HEK293 (cell line): ENCODE results near the gene COASY.

ENCODE experiments used
- CTCF ChIA-PET: fragments of 350-600 bp; formaldehyde crosslinking; extraction: SDS; loops from one replicate; lab custom pipeline; 2021; ENCODE audit warnings: antibody characterized with exemption; lab: Yijun Ruan, JAX
- POLR2A ChIA-PET: fragments of 300-600 bp; formaldehyde crosslinking; extraction: SDS; loops from one replicate; lab custom pipeline; 2020; ENCODE audit warnings: antibody characterized with exemption, inconsistent platforms; lab: Yijun Ruan, JAX
- H3K27ac ChIP-seq: fragments of 200-500 bp; sonication (Bioruptor generic); 2 replicates; pipeline ENCODE4 v1.5.1; 2014; ENCODE audit warnings: low read depth, low read length, control low read depth, inconsistent platforms; ENCODE audit errors: extremely low read depth
- H3K36me3 ChIP-seq, 2 experiments: fragments of 200-500 bp in 1 of 2; sonication (Bioruptor generic) in 1 of 2; 1 replicate in 1 of 2; 2 replicates in 1 of 2; pipeline ENCODE4 v1.5.1; 2014 to 2017; ENCODE audit warnings: inconsistent platforms in 2 of 2, low read length in 2 of 2; ENCODE audit not compliant: control insufficient read depth in 2 of 2, insufficient read depth in 1 of 2
- H3K4me1 ChIP-seq: fragments of 200-500 bp; sonication (Bioruptor generic); 2 replicates; pipeline ENCODE4 v1.5.1; 2014; ENCODE audit warnings: mild to moderate bottlenecking, low read length, inconsistent platforms; ENCODE audit not compliant: control insufficient read depth, insufficient read depth
- H3K4me3 ChIP-seq: 2 replicates; pipeline ENCODE4 v1.5.1; 2011; ENCODE audit warnings: low read depth, mild to moderate bottlenecking, control low read depth, low read length, moderate library complexity
- H3K9me3 ChIP-seq: fragments of 200-500 bp; sonication (Bioruptor generic); 2 replicates; pipeline ENCODE4 v1.5.1; 2014; ENCODE audit warnings: low read depth, low read length, inconsistent platforms; ENCODE audit not compliant: control insufficient read depth, insufficient read depth
- SP2 ChIP-seq: fragments of 450-650 bp; formaldehyde crosslinking; IDR thresholded peaks from 2 replicates; pipeline ENCODE4 v1.5.1; 2016; ENCODE audit warnings: missing biosample characterization, missing genetic modification characterization
- ZBTB17 ChIP-seq: fragments of 450-650 bp; formaldehyde crosslinking; IDR thresholded peaks from 2 replicates; pipeline ENCODE4 v1.5.1; 2016; ENCODE audit warnings: missing biosample characterization, missing genetic modification characterization
- ZFHX2 ChIP-seq: fragments of 450-650 bp; formaldehyde crosslinking; conservative IDR thresholded peaks from 2 replicates; pipeline ENCODE4 v1.5.1; 2016; ENCODE audit warnings: missing biosample characterization, missing genetic modification characterization
- ZNF23 ChIP-seq: fragments of 450-650 bp; formaldehyde crosslinking; IDR thresholded peaks from 2 replicates; pipeline ENCODE4 v1.5.1; 2016; ENCODE audit warnings: missing biosample characterization, missing genetic modification characterization, borderline replicate concordance
- ZNF660 ChIP-seq: fragments of 450-650 bp; IDR thresholded peaks from 2 replicates; pipeline ENCODE4 v1.5.1; 2018; ENCODE audit warnings: missing biosample characterization, mild to moderate bottlenecking, missing genetic modification characterization
- ZNF830 ChIP-seq: fragments of 450-650 bp; IDR thresholded peaks from 2 replicates; pipeline ENCODE4 v1.5.0; 2018; ENCODE audit warnings: missing biosample characterization, missing genetic modification characterization, low read depth, mild to moderate bottlenecking, moderate library complexity
- TF ChIP-seq, protein P1 (sequence below): fragments of 450-650 bp; formaldehyde crosslinking; IDR thresholded peaks from 2 replicates; pipeline ENCODE4 v1.5.1; 2016; ENCODE audit warnings: missing biosample characterization, missing genetic modification characterization
- TF ChIP-seq, protein P2 (sequence below): fragments of 450-650 bp; formaldehyde crosslinking; IDR thresholded peaks from 2 replicates; pipeline ENCODE4 v1.5.1; 2017; ENCODE audit warnings: missing biosample characterization, missing genetic modification characterization
- TF ChIP-seq, protein P3 (sequence below): fragments of 450-650 bp; formaldehyde crosslinking; IDR thresholded peaks from 2 replicates; pipeline ENCODE4 v1.5.1; 2016; ENCODE audit warnings: missing biosample characterization, missing genetic modification characterization
- TF ChIP-seq, protein P4 (sequence below): fragments of 450-650 bp; formaldehyde crosslinking; IDR thresholded peaks from 2 replicates; pipeline ENCODE4 v1.5.1; 2016; ENCODE audit warnings: missing biosample characterization, missing genetic modification characterization
- TF ChIP-seq, protein P5 (sequence below): fragments of 450-650 bp; formaldehyde crosslinking; IDR thresholded peaks from 2 replicates; pipeline ENCODE4 v1.5.1; 2016; ENCODE audit warnings: missing biosample characterization, missing genetic modification characterization
- TF ChIP-seq, protein P6 (sequence below): fragments of 450-650 bp; formaldehyde crosslinking; IDR thresholded peaks from 2 replicates; pipeline ENCODE4 v1.5.1; 2016; ENCODE audit warnings: missing biosample characterization, missing genetic modification characterization
- TF ChIP-seq, protein P7 (sequence below): fragments of 450-650 bp; IDR thresholded peaks from 2 replicates; pipeline ENCODE4 v1.5.1; 2018; ENCODE audit warnings: missing biosample characterization, mild to moderate bottlenecking, missing genetic modification characterization

COASY gene

DNA sequence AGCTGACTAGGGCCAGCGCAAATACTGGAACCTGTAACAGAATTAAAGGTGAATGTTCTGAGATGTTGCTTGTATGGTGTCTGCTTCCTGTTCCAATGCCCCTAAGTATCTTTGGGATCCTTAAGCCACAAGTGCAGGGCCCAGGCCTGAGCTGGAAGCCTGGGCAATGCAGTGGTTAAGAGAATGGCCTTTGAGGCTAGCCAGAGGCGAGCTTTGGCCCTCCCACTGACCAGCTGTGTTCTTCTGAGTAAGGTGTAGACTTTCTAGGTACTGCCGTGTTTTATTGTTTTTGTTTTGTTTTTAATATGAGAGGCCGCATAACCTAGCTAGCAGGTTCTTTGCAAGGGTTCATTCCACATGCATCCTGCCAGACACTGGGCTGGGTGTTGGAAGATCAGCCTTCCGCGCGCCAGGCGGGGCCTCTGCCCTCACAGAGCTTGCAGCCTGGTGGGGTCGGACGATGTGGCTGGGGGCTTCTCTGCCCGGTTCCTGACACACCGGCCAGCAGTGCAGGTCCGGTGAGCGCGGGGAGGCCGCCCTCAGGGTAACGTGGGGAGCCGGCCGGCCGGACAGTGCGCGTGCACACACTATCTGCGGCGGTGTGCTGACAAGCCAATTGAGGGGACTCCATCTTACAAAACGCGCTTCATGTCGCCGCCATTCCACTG is 4.4 kb downstream of the COASY start (continued):
- TF ChIP-seq, protein P1, sequence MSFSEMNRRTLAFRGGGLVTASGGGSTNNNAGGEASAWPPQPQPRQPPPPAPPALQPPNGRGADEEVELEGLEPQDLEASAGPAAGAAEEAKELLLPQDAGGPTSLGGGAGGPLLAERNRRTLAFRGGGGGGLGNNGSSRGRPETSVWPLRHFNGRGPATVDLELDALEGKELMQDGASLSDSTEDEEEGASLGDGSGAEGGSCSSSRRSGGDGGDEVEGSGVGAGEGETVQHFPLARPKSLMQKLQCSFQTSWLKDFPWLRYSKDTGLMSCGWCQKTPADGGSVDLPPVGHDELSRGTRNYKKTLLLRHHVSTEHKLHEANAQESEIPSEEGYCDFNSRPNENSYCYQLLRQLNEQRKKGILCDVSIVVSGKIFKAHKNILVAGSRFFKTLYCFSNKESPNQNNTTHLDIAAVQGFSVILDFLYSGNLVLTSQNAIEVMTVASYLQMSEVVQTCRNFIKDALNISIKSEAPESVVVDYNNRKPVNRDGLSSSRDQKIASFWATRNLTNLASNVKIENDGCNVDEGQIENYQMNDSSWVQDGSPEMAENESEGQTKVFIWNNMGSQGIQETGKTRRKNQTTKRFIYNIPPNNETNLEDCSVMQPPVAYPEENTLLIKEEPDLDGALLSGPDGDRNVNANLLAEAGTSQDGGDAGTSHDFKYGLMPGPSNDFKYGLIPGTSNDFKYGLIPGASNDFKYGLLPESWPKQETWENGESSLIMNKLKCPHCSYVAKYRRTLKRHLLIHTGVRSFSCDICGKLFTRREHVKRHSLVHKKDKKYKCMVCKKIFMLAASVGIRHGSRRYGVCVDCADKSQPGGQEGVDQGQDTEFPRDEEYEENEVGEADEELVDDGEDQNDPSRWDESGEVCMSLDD (tag by site-specific recombination) = 0 out of 2 replicates have a peak, but pooled peaks have one; percentile 17
- TF ChIP-seq ZNF830 (tag by site-specific recombination) (no peak), ZBTB17 (tag by site-specific recombination) (peak; percentile 53; the same call in 1 of the 2 replicates)

DNA sequence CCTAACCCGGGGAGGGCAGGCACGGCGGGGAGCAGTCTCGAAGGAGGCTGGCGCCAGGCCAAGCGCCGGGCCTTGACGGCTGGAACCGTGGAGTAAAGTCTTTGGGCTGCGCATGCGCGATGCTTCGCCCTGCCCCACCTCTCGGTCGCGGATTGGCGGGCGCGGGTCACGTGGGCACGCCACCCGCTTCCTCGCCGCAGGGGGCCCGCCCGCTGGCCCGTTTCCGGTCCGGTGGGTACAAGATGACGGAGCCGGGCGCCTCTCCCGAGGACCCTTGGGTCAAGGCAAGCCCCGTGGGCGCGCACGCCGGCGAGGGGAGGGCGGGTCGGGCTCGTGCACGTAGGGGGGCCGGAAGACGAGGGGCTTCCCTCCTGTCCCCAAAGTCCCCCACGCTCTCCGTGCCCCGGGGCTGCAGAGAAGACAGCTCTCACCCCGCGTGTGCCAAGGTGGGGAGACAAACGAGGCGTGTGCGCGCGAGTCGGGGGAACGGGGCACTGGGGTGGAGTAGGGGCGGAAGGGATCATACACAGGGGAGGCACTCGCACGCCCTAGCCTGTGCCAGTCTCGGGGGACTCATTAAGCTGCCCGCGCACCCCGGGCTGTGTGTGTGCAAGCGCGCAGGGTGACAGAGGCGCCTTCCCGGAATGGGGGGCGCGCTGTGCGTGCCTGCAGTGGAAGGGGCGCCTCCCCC is 5.1 kb downstream of the COASY start, which contains the start of gene MLX:
TSS of gene MLX (plus strand) at position 218 of the 691 bp plus-strand sequence. CDS start at position 243, 25 bp downstream.
- ChIA-PET CTCF (interaction anchor here (0.5 to 4.9 kb wide), 5 partner anchors 11 to 258 kb away, joined by 3 to 34 read pairs (median 3); partner anchors contain the start of genes BECN1 and PSMC3IP), POLR2A (interaction anchor here (0.5 to 4.8 kb wide), 12 partner anchors 11 to 410 kb away, joined by 3 to 48 read pairs (median 4); partner anchors contain the start of genes BECN1, PSMC3IP, PSME3 and VPS25)
- Histone ChIP-seq H3K36me3 (peaks cover 19 to 79% of the 10 kb centered on the region in 2 experiments), H3K4me3 (peak within 1 kb of the TSS; percentile 86), H3K4me1 (peaks cover 10% of the 10 kb centered on the region; the same call in 1 of the 2 replicates), H3K27ac (peak within 1 kb of the TSS; percentile 86), H3K9me3 (no peaks in the 10 kb centered on the region)
- TF ChIP-seq ZNF660 (tag by site-specific recombination) = peak; percentile 41; the same call in 1 of the 2 replicates
- TF ChIP-seq, protein P1 (tag by site-specific recombination) = peak; percentile 53; the same call in 1 of the 2 replicates
- TF ChIP-seq, protein P2, sequence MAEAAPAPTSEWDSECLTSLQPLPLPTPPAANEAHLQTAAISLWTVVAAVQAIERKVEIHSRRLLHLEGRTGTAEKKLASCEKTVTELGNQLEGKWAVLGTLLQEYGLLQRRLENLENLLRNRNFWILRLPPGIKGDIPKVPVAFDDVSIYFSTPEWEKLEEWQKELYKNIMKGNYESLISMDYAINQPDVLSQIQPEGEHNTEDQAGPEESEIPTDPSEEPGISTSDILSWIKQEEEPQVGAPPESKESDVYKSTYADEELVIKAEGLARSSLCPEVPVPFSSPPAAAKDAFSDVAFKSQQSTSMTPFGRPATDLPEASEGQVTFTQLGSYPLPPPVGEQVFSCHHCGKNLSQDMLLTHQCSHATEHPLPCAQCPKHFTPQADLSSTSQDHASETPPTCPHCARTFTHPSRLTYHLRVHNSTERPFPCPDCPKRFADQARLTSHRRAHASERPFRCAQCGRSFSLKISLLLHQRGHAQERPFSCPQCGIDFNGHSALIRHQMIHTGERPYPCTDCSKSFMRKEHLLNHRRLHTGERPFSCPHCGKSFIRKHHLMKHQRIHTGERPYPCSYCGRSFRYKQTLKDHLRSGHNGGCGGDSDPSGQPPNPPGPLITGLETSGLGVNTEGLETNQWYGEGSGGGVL = peak; percentile 72
- peak; percentile 83 for TF ChIP-seq SP2
- no peak for TF ChIP-seq ZNF23 (tag by site-specific recombination)
- TF ChIP-seq, protein P3, sequence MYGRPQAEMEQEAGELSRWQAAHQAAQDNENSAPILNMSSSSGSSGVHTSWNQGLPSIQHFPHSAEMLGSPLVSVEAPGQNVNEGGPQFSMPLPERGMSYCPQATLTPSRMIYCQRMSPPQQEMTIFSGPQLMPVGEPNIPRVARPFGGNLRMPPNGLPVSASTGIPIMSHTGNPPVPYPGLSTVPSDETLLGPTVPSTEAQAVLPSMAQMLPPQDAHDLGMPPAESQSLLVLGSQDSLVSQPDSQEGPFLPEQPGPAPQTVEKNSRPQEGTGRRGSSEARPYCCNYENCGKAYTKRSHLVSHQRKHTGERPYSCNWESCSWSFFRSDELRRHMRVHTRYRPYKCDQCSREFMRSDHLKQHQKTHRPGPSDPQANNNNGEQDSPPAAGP (tag by site-specific recombination) = peak; percentile 98
- TF ChIP-seq, protein P4, sequence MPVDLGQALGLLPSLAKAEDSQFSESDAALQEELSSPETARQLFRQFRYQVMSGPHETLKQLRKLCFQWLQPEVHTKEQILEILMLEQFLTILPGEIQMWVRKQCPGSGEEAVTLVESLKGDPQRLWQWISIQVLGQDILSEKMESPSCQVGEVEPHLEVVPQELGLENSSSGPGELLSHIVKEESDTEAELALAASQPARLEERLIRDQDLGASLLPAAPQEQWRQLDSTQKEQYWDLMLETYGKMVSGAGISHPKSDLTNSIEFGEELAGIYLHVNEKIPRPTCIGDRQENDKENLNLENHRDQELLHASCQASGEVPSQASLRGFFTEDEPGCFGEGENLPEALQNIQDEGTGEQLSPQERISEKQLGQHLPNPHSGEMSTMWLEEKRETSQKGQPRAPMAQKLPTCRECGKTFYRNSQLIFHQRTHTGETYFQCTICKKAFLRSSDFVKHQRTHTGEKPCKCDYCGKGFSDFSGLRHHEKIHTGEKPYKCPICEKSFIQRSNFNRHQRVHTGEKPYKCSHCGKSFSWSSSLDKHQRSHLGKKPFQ = no peak
- TF ChIP-seq ZFHX2 (tag by site-specific recombination) = peak; percentile 80
- TF ChIP-seq, protein P5, sequence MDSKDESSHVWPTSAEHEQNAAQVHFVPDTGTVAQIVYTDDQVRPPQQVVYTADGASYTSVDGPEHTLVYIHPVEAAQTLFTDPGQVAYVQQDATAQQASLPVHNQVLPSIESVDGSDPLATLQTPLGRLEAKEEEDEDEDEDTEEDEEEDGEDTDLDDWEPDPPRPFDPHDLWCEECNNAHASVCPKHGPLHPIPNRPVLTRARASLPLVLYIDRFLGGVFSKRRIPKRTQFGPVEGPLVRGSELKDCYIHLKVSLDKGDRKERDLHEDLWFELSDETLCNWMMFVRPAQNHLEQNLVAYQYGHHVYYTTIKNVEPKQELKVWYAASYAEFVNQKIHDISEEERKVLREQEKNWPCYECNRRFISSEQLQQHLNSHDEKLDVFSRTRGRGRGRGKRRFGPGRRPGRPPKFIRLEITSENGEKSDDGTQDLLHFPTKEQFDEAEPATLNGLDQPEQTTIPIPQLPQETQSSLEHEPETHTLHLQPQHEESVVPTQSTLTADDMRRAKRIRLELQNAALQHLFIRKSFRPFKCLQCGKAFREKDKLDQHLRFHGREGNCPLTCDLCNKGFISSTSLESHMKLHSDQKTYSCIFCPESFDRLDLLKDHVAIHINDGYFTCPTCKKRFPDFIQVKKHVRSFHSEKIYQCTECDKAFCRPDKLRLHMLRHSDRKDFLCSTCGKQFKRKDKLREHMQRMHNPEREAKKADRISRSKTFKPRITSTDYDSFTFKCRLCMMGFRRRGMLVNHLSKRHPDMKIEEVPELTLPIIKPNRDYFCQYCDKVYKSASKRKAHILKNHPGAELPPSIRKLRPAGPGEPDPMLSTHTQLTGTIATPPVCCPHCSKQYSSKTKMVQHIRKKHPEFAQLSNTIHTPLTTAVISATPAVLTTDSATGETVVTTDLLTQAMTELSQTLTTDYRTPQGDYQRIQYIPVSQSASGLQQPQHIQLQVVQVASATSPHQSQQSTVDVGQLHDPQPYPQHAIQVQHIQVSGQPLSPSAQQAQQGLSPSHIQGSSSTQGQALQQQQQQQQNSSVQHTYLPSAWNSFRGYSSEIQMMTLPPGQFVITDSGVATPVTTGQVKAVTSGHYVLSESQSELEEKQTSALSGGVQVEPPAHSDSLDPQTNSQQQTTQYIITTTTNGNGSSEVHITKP (tag by site-specific recombination) = peak; percentile 97
- TF ChIP-seq, protein P6, sequence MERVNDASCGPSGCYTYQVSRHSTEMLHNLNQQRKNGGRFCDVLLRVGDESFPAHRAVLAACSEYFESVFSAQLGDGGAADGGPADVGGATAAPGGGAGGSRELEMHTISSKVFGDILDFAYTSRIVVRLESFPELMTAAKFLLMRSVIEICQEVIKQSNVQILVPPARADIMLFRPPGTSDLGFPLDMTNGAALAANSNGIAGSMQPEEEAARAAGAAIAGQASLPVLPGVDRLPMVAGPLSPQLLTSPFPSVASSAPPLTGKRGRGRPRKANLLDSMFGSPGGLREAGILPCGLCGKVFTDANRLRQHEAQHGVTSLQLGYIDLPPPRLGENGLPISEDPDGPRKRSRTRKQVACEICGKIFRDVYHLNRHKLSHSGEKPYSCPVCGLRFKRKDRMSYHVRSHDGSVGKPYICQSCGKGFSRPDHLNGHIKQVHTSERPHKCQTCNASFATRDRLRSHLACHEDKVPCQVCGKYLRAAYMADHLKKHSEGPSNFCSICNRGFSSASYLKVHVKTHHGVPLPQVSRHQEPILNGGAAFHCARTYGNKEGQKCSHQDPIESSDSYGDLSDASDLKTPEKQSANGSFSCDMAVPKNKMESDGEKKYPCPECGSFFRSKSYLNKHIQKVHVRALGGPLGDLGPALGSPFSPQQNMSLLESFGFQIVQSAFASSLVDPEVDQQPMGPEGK (tag by site-specific recombination) = peak; percentile 91
- TF ChIP-seq, protein P7, sequence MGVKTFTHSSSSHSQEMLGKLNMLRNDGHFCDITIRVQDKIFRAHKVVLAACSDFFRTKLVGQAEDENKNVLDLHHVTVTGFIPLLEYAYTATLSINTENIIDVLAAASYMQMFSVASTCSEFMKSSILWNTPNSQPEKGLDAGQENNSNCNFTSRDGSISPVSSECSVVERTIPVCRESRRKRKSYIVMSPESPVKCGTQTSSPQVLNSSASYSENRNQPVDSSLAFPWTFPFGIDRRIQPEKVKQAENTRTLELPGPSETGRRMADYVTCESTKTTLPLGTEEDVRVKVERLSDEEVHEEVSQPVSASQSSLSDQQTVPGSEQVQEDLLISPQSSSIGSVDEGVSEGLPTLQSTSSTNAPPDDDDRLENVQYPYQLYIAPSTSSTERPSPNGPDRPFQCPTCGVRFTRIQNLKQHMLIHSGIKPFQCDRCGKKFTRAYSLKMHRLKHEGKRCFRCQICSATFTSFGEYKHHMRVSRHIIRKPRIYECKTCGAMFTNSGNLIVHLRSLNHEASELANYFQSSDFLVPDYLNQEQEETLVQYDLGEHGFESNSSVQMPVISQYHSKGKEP = 0 out of 2 replicates have a peak, but pooled peaks have one; percentile 17
